K562 (cell line): Measurements from ENCODE around the gene C18orf32. TPM values are rescaled to one million over a fixed set of nuclear protein-coding genes. Genes with fewer than 3 reads are reported as not detected.
A peak's percentile ranks its signal among the peaks of the same experiment; 100 is the strongest.

Experiments used
- CTBP1 ChIP-seq: fragments of 450-650 bp; IDR thresholded peaks from 2 replicates; pipeline ENCODE4 v1.6.1; 2016; ENCODE audit warnings: borderline replicate concordance
- EP400 ChIP-seq: fragments of 450-650 bp; IDR thresholded peaks from 2 replicates; pipeline ENCODE4 v1.6.1; 2017; ENCODE audit warnings: antibody characterized with exemption, mild to moderate bottlenecking, moderate library complexity
- GABPB1 ChIP-seq: sonication (generic); formaldehyde crosslinking; IDR thresholded peaks from 2 replicates; pipeline ENCODE4 v1.8.0; 2022; ENCODE audit warnings: mild to moderate bottlenecking, missing genetic modification reagents
- GTF3C2 ChIP-seq: IDR thresholded peaks from 3 replicates; pipeline ENCODE4 v1.6.1; 2011; ENCODE audit warnings: borderline replicate concordance, mild to moderate bottlenecking, moderate library complexity; ENCODE audit not compliant: insufficient read length; ENCODE audit errors: extremely low read depth
- HBP1 ChIP-seq: fragments of 450-650 bp; formaldehyde crosslinking; IDR thresholded peaks from 2 replicates; pipeline ENCODE4 v1.4.0; 2022; ENCODE audit warnings: missing genetic modification characterization
- HNRNPK ChIP-seq: fragments of 200-400 bp; formaldehyde crosslinking; IDR thresholded peaks from one replicate; pipeline ENCODE4 v1.6.1; 2018; ENCODE audit warnings: mild to moderate bottlenecking, low read depth, low read length; ENCODE audit not compliant: poor library complexity, severe bottlenecking
- HOMEZ ChIP-seq: fragments of 250-450 bp; sonication (Bioruptor Pico); IDR thresholded peaks from 2 replicates; pipeline ENCODE4 v1.4.0; 2020; ENCODE audit warnings: mild to moderate bottlenecking, moderate library complexity
- NKRF ChIP-seq: fragments of 450-650 bp; IDR thresholded peaks from 2 replicates; pipeline ENCODE4 v1.6.1; 2016; ENCODE audit warnings: borderline replicate concordance
- SAP30 ChIP-seq: fragments of 200-600 bp; sonication (generic); IDR thresholded peaks from 2 replicates; pipeline ENCODE4 v1.6.1; 2012; ENCODE audit warnings: borderline replicate concordance, low read depth, mild to moderate bottlenecking, moderate library complexity, low read length, control low read depth, inconsistent platforms; ENCODE audit not compliant: insufficient read depth, poor library complexity, severe bottlenecking
- TCF7 ChIP-seq: sonication (generic); IDR thresholded peaks from 2 replicates; pipeline ENCODE4 v1.6.1; 2016; ENCODE audit warnings: antibody characterized with exemption, borderline replicate concordance
- THAP7 ChIP-seq: fragments of 250-450 bp; sonication (Bioruptor Pico); IDR thresholded peaks from 2 replicates; pipeline ENCODE4 v1.5.0; 2021
- ZBTB34 ChIP-seq: fragments of 250-450 bp; sonication (Bioruptor Pico); IDR thresholded peaks from 2 replicates; pipeline ENCODE4 v1.8.0; 2021; ENCODE audit warnings: mild to moderate bottlenecking, moderate library complexity
- ZBTB9 ChIP-seq: fragments of 450-650 bp; formaldehyde crosslinking; IDR thresholded peaks from 2 replicates; pipeline ENCODE4 v1.4.0; 2020; ENCODE audit warnings: mild to moderate bottlenecking, moderate library complexity
- ZNF551 ChIP-seq: fragments of 250-450 bp; sonication (Bioruptor Pico); IDR thresholded peaks from 2 replicates; pipeline ENCODE4 v1.5.0; 2021; ENCODE audit warnings: mild to moderate bottlenecking, moderate library complexity
- polyA plus RNA-seq, 8 experiments: library from polyadenylated mRNA; depleted of rRNA in 4 of 8; stranded (reverse) in 5 of 8; unstranded in 3 of 8; fragments of >200 nt; fragmentation: Nextera tagmentation in 2 of 8; fragmentation: Illumina TruSeq in 1 of 8; extraction: Ambion mirVana in 2 of 8; extraction: Trizol in 1 of 8; gene quantifications; 2 replicates each; pipeline versions ENCODE4 v1.2.1 to v1.2.3, GENCODE V29; 2011 to 2014; ENCODE audit warnings: inconsistent platforms in 1 of 8, missing spikeins in 1 of 8
- total RNA-seq, 7 experiments: library from RNA; depleted of rRNA in 6 of 7; stranded (reverse); fragments of >200 nt in 6 of 7; fragmentation: Illumina TruSeq in 2 of 7; extraction: Trizol in 2 of 7; gene quantifications; 2 replicates each; pipeline versions ENCODE4 v1.2.1 to v1.2.3, GENCODE V29; 2011 to 2021; ENCODE audit warnings: low replicate concordance in 1 of 7

The C18orf32 gene
- total and polyA plus RNA-seq, 9 of the 15 experiments (the other 6 are each of a cell fraction or from before 2014, with no cell fraction given) = 8.5 to 35.0 (median 20.4) TPM

- TF ChIP-seq HOMEZ (CRISPR knock-in tag) = no peak
- no peak for TF ChIP-seq GABPB1 (CRISPR knock-in tag)
- no peak for TF ChIP-seq HNRNPK
- no peak for TF ChIP-seq GTF3C2
- no peak for TF ChIP-seq HBP1 (CRISPR knock-in tag)
- 0 out of 2 replicates have a peak, but pooled peaks have one; percentile 24 for TF ChIP-seq EP400
- TF ChIP-seq ZBTB34 (CRISPR knock-in tag) = no peak
- TF ChIP-seq THAP7 = no peak
- peak; percentile 26 for TF ChIP-seq SAP30
- TF ChIP-seq ZBTB9 (CRISPR knock-in tag) = no peak
- peak; percentile 57; the same call in 1 of the 2 replicates for TF ChIP-seq NKRF
- TF ChIP-seq ZNF551 (CRISPR knock-in tag) = no peak
- TF ChIP-seq CTBP1 = peak; percentile 0; the same call in 1 of the 2 replicates
- no peak for TF ChIP-seq TCF7
These were observed 455 bp downstream of the C18orf32 start (continued) for GRCh38 chr18:49486606-49486952.
